GM23338 (cell line): ENCODE measurements around the gene MYADM. TPM values are rescaled to one million over a fixed set of nuclear protein-coding genes. Genes with fewer than 3 reads are reported as not detected.

Experiments
- ATAC-seq: fragments of 200-7000 bp; cut with Tn5 transposase; 3 replicates; pipeline ENCODE4 v1.9.1; 2020
- DNase-seq: peaks from one replicate; pipeline ENCODE4 v3.0.0-alpha.2; 2015; ENCODE audit warnings: low spot score
- H2AFZ ChIP-seq: fragments of 200-600 bp; sonication (generic); 2 replicates; pipeline ENCODE4 v1.8.0; 2016; ENCODE audit warnings: antibody characterized with exemption, mild to moderate bottlenecking, moderate library complexity
- H3F3A ChIP-seq: fragments of 200-600 bp; sonication (generic); replicated peaks from 2 replicates; pipeline ENCODE4 v1.8.0; 2017; ENCODE audit warnings: antibody characterized with exemption, mixed run types, low read depth
- H3K27ac ChIP-seq: fragments of 200-600 bp; sonication (generic); 2 replicates; pipeline ENCODE4 v1.6.1; 2016; ENCODE audit warnings: low read depth
- H3K27me3 ChIP-seq: fragments of 200-600 bp; sonication (generic); 2 replicates; pipeline ENCODE4 v1.8.0; 2016; ENCODE audit warnings: mild to moderate bottlenecking, mixed run types, moderate library complexity; ENCODE audit not compliant: insufficient read depth
- H3K36me3 ChIP-seq: fragments of 200-600 bp; sonication (generic); 2 replicates; pipeline ENCODE4 v1.8.0; 2016; ENCODE audit warnings: mild to moderate bottlenecking; ENCODE audit not compliant: insufficient read depth
- H3K4me1 ChIP-seq: fragments of 200-600 bp; sonication (generic); 2 replicates; pipeline ENCODE4 v1.8.0; 2016; ENCODE audit warnings: mild to moderate bottlenecking, moderate library complexity; ENCODE audit not compliant: insufficient read depth
- H3K4me2 ChIP-seq: fragments of 200-600 bp; sonication (generic); 2 replicates; pipeline ENCODE4 v1.7.1; 2017; ENCODE audit warnings: mixed run types
- H3K4me3 ChIP-seq: fragments of 200-600 bp; sonication (generic); 2 replicates; pipeline ENCODE4 v1.6.1; 2016; ENCODE audit warnings: mixed run types
- H3K79me2 ChIP-seq: fragments of 200-600 bp; sonication (generic); replicated peaks from 2 replicates; pipeline ENCODE4 v1.8.0; 2017; ENCODE audit warnings: mild to moderate bottlenecking; ENCODE audit not compliant: insufficient read depth
- H3K9me2 ChIP-seq: fragments of 200-600 bp; sonication (generic); 2 replicates; pipeline ENCODE4 v1.8.0; 2017; ENCODE audit not compliant: insufficient read depth
- H4K20me1 ChIP-seq: fragments of 200-600 bp; sonication (generic); replicated peaks from 2 replicates; pipeline ENCODE4 v1.8.0; 2017; ENCODE audit warnings: mild to moderate bottlenecking; ENCODE audit not compliant: insufficient read depth
- H3K27ac Mint-ChIP-seq: 2 replicates; pipeline ENCODE4 v1.8.0; 2020; ENCODE audit warnings: inconsistent platforms, mild to moderate bottlenecking, moderate library complexity, mixed read lengths
- H3K27me3 Mint-ChIP-seq: 3 replicates; pipeline ENCODE4 v1.8.0; 2022; ENCODE audit warnings: low read depth, mild to moderate bottlenecking, moderate library complexity, mixed read lengths, inconsistent platforms; ENCODE audit not compliant: insufficient read depth, poor library complexity
- H3K36me3 Mint-ChIP-seq: 3 replicates; pipeline ENCODE4 v1.8.0; 2021; ENCODE audit warnings: low read depth, mild to moderate bottlenecking, inconsistent platforms, moderate library complexity, mixed read lengths
- H3K4me1 Mint-ChIP-seq: 3 replicates; pipeline ENCODE4 v1.8.0; 2020; ENCODE audit warnings: mild to moderate bottlenecking, inconsistent platforms, mixed read lengths
- H3K4me3 Mint-ChIP-seq: 3 replicates; pipeline ENCODE4 v1.8.0; 2021; ENCODE audit warnings: moderate library complexity, mild to moderate bottlenecking, inconsistent platforms, mixed read lengths
- H3K9me3 Mint-ChIP-seq: 3 replicates; pipeline ENCODE4 v1.8.0; 2020; ENCODE audit warnings: moderate library complexity, mild to moderate bottlenecking, inconsistent platforms, mixed read lengths
- CREB1 ChIP-seq: fragments of 250-450 bp; sonication (Bioruptor Pico); IDR thresholded peaks from 2 replicates; pipeline ENCODE4 v1.5.0; 2020; ENCODE audit warnings: low read depth, mild to moderate bottlenecking, moderate library complexity
- EZH2 ChIP-seq: fragments of 200-600 bp; sonication (generic); IDR thresholded peaks from one replicate; pipeline ENCODE4 v1.8.0; 2017; ENCODE audit warnings: antibody characterized with exemption, mild to moderate bottlenecking, low read depth; ENCODE audit not compliant: unreplicated experiment
- REST ChIP-seq: IDR thresholded peaks from one replicate; pipeline ENCODE4 v1.6.1; 2018; ENCODE audit warnings: antibody characterized with exemption; ENCODE audit not compliant: unreplicated experiment
- polyA plus RNA-seq: library from polyadenylated mRNA; unstranded; fragments of >200 nt; fragmentation: Nextera tagmentation; extraction: Ambion mirVana; gene quantifications from 2 replicates; pipeline ENCODE4 v1.2.1, GENCODE V29; 2016
- total RNA-seq: library from RNA; depleted of rRNA; stranded (reverse); fragments of >200 nt; shearing (Covaris generic); gene quantifications from 2 replicates; pipeline ENCODE4 v1.2.3, GENCODE V29; 2014

The MYADM gene
- total and polyA plus RNA-seq, 2 experiments from 2014 or later = 49.9 to 57.1 TPM

GRCh38 chr19:53898636-53899341, 31.1 kb downstream of the MYADM start:
- H3K4me1 ChIP-seq = peaks cover 19% of the 10 kb centered on the region
- 0 out of 2 replicates have a peak overlapping the region, but pooled peaks have one; percentile 53 for H2AFZ ChIP-seq
- TF ChIP-seq CREB1 (0 out of 2 replicates have a peak, but pooled peaks have one; percentile 11), REST (no peak)
- H4K20me1 ChIP-seq = no peaks in the 10 kb centered on the region; the same call in 1 of the 2 replicates
- Mint-ChIP-seq H3K27ac (peak overlapping the region; percentile 97), H3K9me3 (no peaks in the 10 kb centered on the region), H3K4me3 (peak overlapping the region; percentile 76), H3K4me1 (peaks cover 33% of the 10 kb centered on the region), H3K36me3 (peaks cover 18% of the 10 kb centered on the region), H3K27me3 (peaks cover 33% of the 10 kb centered on the region)
- peaks cover 9% of the 10 kb centered on the region; the same call in 1 of the 2 replicates for H3K36me3 ChIP-seq
- no peaks in the 10 kb centered on the region for H3K27me3 ChIP-seq
- peaks cover 26% of the 10 kb centered on the region; the same call in 1 of the 2 replicates for H3F3A ChIP-seq
- ATAC-seq = peak; percentile 80
- peak overlapping the region; percentile 78; the same call in 1 of the 2 replicates for H3K27ac ChIP-seq
- peak overlapping the region; percentile 80 for H3K4me3 ChIP-seq
- no peaks in the 10 kb centered on the region for H3K79me2 ChIP-seq
- H3K9me2 ChIP-seq = no peaks in the 10 kb centered on the region
- peak overlapping the region; percentile 99 for H3K4me2 ChIP-seq
- peak; percentile 100 for DNase-seq

- Histone ChIP-seq H3F3A (peaks cover 23% of the 10 kb centered on the region; the same call in 1 of the 2 replicates), H3K4me2 (no peak overlapping the region), H3K4me1 (peaks cover 19% of the 10 kb centered on the region), H2AFZ (no peak overlapping the region), H3K27ac (no peak overlapping the region), H4K20me1 (no peaks in the 10 kb centered on the region; the same call in 1 of the 2 replicates), H3K79me2 (no peaks in the 10 kb centered on the region), H3K4me3 (no peak overlapping the region), H3K27me3 (no peaks in the 10 kb centered on the region), H3K9me2 (no peaks in the 10 kb centered on the region), H3K36me3 (peaks cover 9% of the 10 kb centered on the region; the same call in 1 of the 2 replicates)
- Mint-ChIP-seq H3K9me3 (no peaks in the 10 kb centered on the region), H3K4me3 (no peak overlapping the region), H3K27me3 (peaks cover 33% of the 10 kb centered on the region), H3K36me3 (peaks cover 11% of the 10 kb centered on the region), H3K27ac (no peak overlapping the region), H3K4me1 (peaks cover 36% of the 10 kb centered on the region)
- no peak for ATAC-seq
- DNase-seq = no peak
- TF ChIP-seq EZH2 = no peak
These were observed 32.6 kb downstream of the MYADM start for GRCh38 chr19:53900191-53900860.
